Measurements from ENCODE around the gene SNF8. TPM values are rescaled to one million over a fixed set of nuclear protein-coding genes. Genes with fewer than 3 reads are reported as not detected.

SNF8 gene
- total and polyA plus RNA-seq, 2 of the 4 experiments (the other 2 are of a cell fraction): 171 to 181 TPM

DNA sequence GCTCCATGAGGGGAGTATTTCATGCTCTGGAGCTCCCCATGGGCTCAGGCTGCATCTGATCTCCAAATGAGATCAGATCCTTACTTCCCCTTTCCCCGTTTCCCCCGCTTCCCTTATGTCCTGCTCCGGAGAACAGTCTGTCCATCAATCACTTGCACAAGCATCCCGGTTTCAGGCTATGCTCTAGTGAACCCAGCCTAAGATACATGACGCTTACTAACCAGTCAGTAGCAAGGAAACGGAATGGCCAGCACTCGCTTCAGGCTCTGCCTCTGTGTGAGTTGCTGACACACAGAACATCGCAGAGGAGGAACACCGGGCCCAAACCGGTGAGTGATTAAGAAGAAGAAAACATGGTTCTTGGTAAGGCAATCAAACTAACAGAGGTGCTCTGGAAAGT lies 61.5 kb downstream of the SNF8 start:
- H2BK15ac ChIP-seq (ENCODE audit: low read depth, low read length): no peak overlapping the region
- dilution Hi-C loops (cut with HindIII; ENCODE audit: low sequenced_read_pairs, unreplicated experiment): no loop called here
- H3K14ac ChIP-seq (replicated peaks; ENCODE audit: low read depth, low read length): no peak overlapping the region
- H3K27ac ChIP-seq (ENCODE audit: insufficient read depth, low read length): no peak overlapping the region
- H3K4me2 ChIP-seq (ENCODE audit: low read depth, low read length): no peak overlapping the region
- TF ChIP-seq BHLHE40 (IDR thresholded peaks at IDR 0.05; ENCODE audit: low read depth, low read length): no peak
- TF ChIP-seq MXI1 (IDR thresholded peaks at IDR 0.05; ENCODE audit: borderline replicate concordance, low read depth, low read length): no peak
- TF ChIP-seq CEBPB (IDR thresholded peaks at IDR 0.05; ENCODE audit: low read depth, low read length): no peak
- no peak for TF ChIP-seq MAZ (IDR thresholded peaks at IDR 0.05; ENCODE audit: borderline replicate concordance, low read depth, low read length)
- TF ChIP-seq, protein P1, sequence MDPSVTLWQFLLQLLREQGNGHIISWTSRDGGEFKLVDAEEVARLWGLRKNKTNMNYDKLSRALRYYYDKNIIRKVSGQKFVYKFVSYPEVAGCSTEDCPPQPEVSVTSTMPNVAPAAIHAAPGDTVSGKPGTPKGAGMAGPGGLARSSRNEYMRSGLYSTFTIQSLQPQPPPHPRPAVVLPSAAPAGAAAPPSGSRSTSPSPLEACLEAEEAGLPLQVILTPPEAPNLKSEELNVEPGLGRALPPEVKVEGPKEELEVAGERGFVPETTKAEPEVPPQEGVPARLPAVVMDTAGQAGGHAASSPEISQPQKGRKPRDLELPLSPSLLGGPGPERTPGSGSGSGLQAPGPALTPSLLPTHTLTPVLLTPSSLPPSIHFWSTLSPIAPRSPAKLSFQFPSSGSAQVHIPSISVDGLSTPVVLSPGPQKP (IDR thresholded peaks at IDR 0.05; ENCODE audit: borderline replicate concordance, low read depth, low read length): no peak
- TF ChIP-seq, protein P2, sequence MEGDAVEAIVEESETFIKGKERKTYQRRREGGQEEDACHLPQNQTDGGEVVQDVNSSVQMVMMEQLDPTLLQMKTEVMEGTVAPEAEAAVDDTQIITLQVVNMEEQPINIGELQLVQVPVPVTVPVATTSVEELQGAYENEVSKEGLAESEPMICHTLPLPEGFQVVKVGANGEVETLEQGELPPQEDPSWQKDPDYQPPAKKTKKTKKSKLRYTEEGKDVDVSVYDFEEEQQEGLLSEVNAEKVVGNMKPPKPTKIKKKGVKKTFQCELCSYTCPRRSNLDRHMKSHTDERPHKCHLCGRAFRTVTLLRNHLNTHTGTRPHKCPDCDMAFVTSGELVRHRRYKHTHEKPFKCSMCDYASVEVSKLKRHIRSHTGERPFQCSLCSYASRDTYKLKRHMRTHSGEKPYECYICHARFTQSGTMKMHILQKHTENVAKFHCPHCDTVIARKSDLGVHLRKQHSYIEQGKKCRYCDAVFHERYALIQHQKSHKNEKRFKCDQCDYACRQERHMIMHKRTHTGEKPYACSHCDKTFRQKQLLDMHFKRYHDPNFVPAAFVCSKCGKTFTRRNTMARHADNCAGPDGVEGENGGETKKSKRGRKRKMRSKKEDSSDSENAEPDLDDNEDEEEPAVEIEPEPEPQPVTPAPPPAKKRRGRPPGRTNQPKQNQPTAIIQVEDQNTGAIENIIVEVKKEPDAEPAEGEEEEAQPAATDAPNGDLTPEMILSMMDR (conservative IDR thresholded peaks at IDR 0.05; ENCODE audit: low read depth, low read length): no peak
- TF ChIP-seq, protein P3, sequence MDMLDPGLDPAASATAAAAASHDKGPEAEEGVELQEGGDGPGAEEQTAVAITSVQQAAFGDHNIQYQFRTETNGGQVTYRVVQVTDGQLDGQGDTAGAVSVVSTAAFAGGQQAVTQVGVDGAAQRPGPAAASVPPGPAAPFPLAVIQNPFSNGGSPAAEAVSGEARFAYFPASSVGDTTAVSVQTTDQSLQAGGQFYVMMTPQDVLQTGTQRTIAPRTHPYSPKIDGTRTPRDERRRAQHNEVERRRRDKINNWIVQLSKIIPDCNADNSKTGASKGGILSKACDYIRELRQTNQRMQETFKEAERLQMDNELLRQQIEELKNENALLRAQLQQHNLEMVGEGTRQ (IDR thresholded peaks at IDR 0.05; ENCODE audit: low read depth, low read length): no peak
- no peak for TF ChIP-seq MAFK (IDR thresholded peaks at IDR 0.05; ENCODE audit: low read depth, low read length)
- TF ChIP-seq CHD1 (IDR thresholded peaks at IDR 0.05; ENCODE audit: low read depth, low read length): no peak
- H3K36me3 ChIP-seq (ENCODE audit: control insufficient read depth, insufficient read depth, low read length): no peaks in the 10 kb centered on the region
- H4K5ac ChIP-seq (ENCODE audit: low read depth, low read length): no peak overlapping the region
- intact Hi-C loops (cut with micrococcal nuclease): no loop called here
- H4K8ac ChIP-seq (ENCODE audit: low read depth in 2 of 2, low read length in 2 of 2): no peak overlapping the region
- H3K4me3 ChIP-seq (ENCODE audit: insufficient read depth, low read depth, low read length): no peak overlapping the region
- no peak overlapping the region for H3K18ac ChIP-seq (ENCODE audit: low read depth, low read length)
- DNase-seq: no peak
- H2AFZ ChIP-seq (replicated peaks; ENCODE audit: low read length, poor library complexity): peak overlapping the region; percentile 26
- H3K9ac ChIP-seq (ENCODE audit: low read depth, low read length): no peak overlapping the region
- no peak overlapping the region for H2BK20ac ChIP-seq (ENCODE audit: low read depth, low read length)
- no peak overlapping the region for H4K91ac ChIP-seq (ENCODE audit: insufficient read depth, low read depth, low read length)
- no peaks in the 10 kb centered on the region; the same call in 1 of the 2 replicates for H3K27me3 ChIP-seq (ENCODE audit: control insufficient read depth, insufficient read depth, low read length)
- in situ Hi-C loops (cut with MboI; ENCODE audit: low sequenced_read_pairs): loop anchor here (5.0 kb wide), 1 partner anchor 156 kb away; the partner anchor contains the start of gene HOXB13
- no peaks in the 10 kb centered on the region for H3K9me1 ChIP-seq (ENCODE audit: insufficient read depth, low read length)
- H3K23ac ChIP-seq (ENCODE audit: low read depth, low read length): no peak overlapping the region
- peak overlapping the region; percentile 1 for H2AK9ac ChIP-seq (replicated peaks; ENCODE audit: low read depth, low read length, poor library complexity)
- H3K9me3 ChIP-seq (ENCODE audit: control insufficient read depth, insufficient read depth, low read length): no peaks in the 10 kb centered on the region
- ATAC-seq (ENCODE audit: low read depth): no peak
- H2BK5ac ChIP-seq (ENCODE audit: low read depth, low read length, poor library complexity, severe bottlenecking): no peak overlapping the region
- POLR2A ChIA-PET (ENCODE audit: unreplicated experiment): no interaction called here
- H3K4me1 ChIP-seq (ENCODE audit: control insufficient read depth, insufficient read depth, low read length): no peaks in the 10 kb centered on the region
- WGBS, 2 experiments (ENCODE audit: extremely low coverage in 2 of 2, insufficient read length in 1 of 2): 58% methylated on average over 7 of the region's 10 CpGs; no CpG with 5 or more reads in 1 of the 2 experiments
- no peak overlapping the region for H3K56ac ChIP-seq (ENCODE audit: extremely low read depth, insufficient read depth, low read length)
- no peak overlapping the region for H3K4ac ChIP-seq (ENCODE audit: low read depth, low read length)
- CTCF ChIA-PET: interaction anchor here (0.6 kb wide), 1 partner anchor 666 kb away, joined by 3 read pairs; no protein-coding TSS in a partner anchor
- no peak overlapping the region for H2BK120ac ChIP-seq (ENCODE audit: low read depth, low read length)
- H2AK5ac ChIP-seq (ENCODE audit: low read depth, low read length): no peak overlapping the region
- BruUV-seq (replicated peaks): no TSS peak
- H4K20me1 ChIP-seq (ENCODE audit: insufficient read depth, low read length): no peaks in the 10 kb centered on the region
- H3K79me1 ChIP-seq (ENCODE audit: low read depth in 1 of 2, low read length in 2 of 2): no peaks in the 10 kb centered on the region
